PC-3 (cell line): ENCODE results near the gene LMAN2L. TPM values are rescaled to one million over a fixed set of nuclear protein-coding genes. Genes with fewer than 3 reads are reported as not detected.

Experiments
- ATAC-seq: fragments of 200-7000 bp; cut with Tn5 transposase; 2 replicates; pipeline ENCODE4 v1.9.1; 2020; ENCODE audit warnings: mild to moderate bottlenecking, moderate library complexity
- BruUV-seq: library from RNA; stranded (reverse); fragments of 400-500 nt; replicated peaks from 2 replicates; lab custom pipeline; 2021; lab: Mats Ljungman, UMichigan
- CTCF ChIA-PET: fragments of 300-600 bp; sonication (Branson Sonifier 250); formaldehyde crosslinking; loops from one replicate; lab custom pipeline; 2022; ENCODE audit warnings: antibody characterized with exemption; lab: Charles Lee
- POLR2A ChIA-PET: fragments of 300-600 bp; sonication (Branson Sonifier 250); formaldehyde crosslinking; loops from one replicate; lab custom pipeline; 2022; ENCODE audit warnings: antibody characterized with exemption; ENCODE audit not compliant: unreplicated experiment; lab: Charles Lee
- DNase-seq: peaks from one replicate; pipeline ENCODE4 v3.0.0-alpha.2; 2015
- H2AFZ ChIP-seq: fragments of 300-600 bp; sonication (generic); 2 replicates; pipeline ENCODE4 v1.6.0; 2016; ENCODE audit warnings: antibody characterized with exemption, low read length
- H3F3A ChIP-seq: fragments of 300-600 bp; sonication (generic); one replicate; pipeline ENCODE4 v1.6.0; 2017; ENCODE audit warnings: antibody characterized with exemption, low read length, control low read depth, mild to moderate bottlenecking; ENCODE audit not compliant: unreplicated experiment
- H3K27ac ChIP-seq: fragments of 300-600 bp; sonication (generic); 2 replicates; pipeline ENCODE4 v1.5.1; 2016; ENCODE audit warnings: mild to moderate bottlenecking, low read length
- H3K27me3 ChIP-seq: fragments of 300-600 bp; sonication (generic); 2 replicates; pipeline ENCODE4 v1.6.1; 2016; ENCODE audit warnings: low read length, mixed read lengths
- H3K36me3 ChIP-seq: fragments of 300-600 bp; sonication (generic); 2 replicates; pipeline ENCODE4 v1.6.1; 2016; ENCODE audit warnings: low read depth, mixed run types, low read length, mixed read lengths
- H3K4me1 ChIP-seq: fragments of 300-600 bp; sonication (generic); 2 replicates; pipeline ENCODE4 v1.5.1; 2016; ENCODE audit warnings: low read length; ENCODE audit not compliant: insufficient read depth
- H3K4me2 ChIP-seq: fragments of 300-600 bp; sonication (generic); 2 replicates; pipeline ENCODE4 v1.6.0; 2016; ENCODE audit warnings: low read length
- H3K4me3 ChIP-seq: fragments of 300-600 bp; sonication (generic); 2 replicates; pipeline ENCODE4 v1.5.1; 2016; ENCODE audit warnings: mild to moderate bottlenecking, low read length, mixed read lengths
- H3K79me2 ChIP-seq: fragments of 300-600 bp; sonication (generic); 2 replicates; pipeline ENCODE4 v1.6.1; 2017; ENCODE audit warnings: low read length, mixed read lengths
- H3K9ac ChIP-seq: fragments of 300-600 bp; sonication (generic); 2 replicates; pipeline ENCODE4 v1.6.0; 2016; ENCODE audit warnings: mild to moderate bottlenecking, low read length
- H3K9me2 ChIP-seq: fragments of 300-600 bp; sonication (generic); replicated peaks from 2 replicates; pipeline ENCODE4 v1.6.1; 2016; ENCODE audit warnings: mixed run types, low read length, mixed read lengths
- H3K9me3 ChIP-seq: fragments of 300-600 bp; sonication (generic); 2 replicates; pipeline ENCODE4 v1.6.1; 2016; ENCODE audit warnings: low read length, mixed read lengths
- H4K20me1 ChIP-seq: fragments of 300-600 bp; sonication (generic); 2 replicates; pipeline ENCODE4 v1.6.1; 2016; ENCODE audit warnings: low read length, mixed read lengths
- CTCF ChIP-seq: fragments of 300-600 bp; sonication (generic); conservative IDR thresholded peaks from 2 replicates; pipeline ENCODE4 v1.5.1; 2017; ENCODE audit warnings: antibody characterized with exemption, low read depth, mild to moderate bottlenecking, low read length
- EZH2 ChIP-seq: fragments of 300-600 bp; sonication (generic); IDR thresholded peaks from one replicate; pipeline ENCODE4 v1.6.1; 2017; ENCODE audit warnings: antibody characterized with exemption, mild to moderate bottlenecking, low read length; ENCODE audit not compliant: unreplicated experiment
- EZH2phosphoT487 ChIP-seq: fragments of 300-600 bp; sonication (generic); IDR thresholded peaks from 2 replicates; pipeline ENCODE4 v1.6.1; 2018; ENCODE audit warnings: mild to moderate bottlenecking, antibody characterized with exemption, low read length, borderline replicate concordance
- intact Hi-C: fragments of 100-400 bp; cut with micrococcal nuclease; formaldehyde crosslinking; loops from 2 replicates; pipeline ENCODE4 v1.9.0; 2023
- total RNA-seq: library from RNA; depleted of rRNA; stranded (reverse); fragments of >200 nt; gene quantifications from 2 replicates; pipeline ENCODE4 v1.2.3, GENCODE V29; 2014

LMAN2L gene
- total RNA-seq, 1 experiment from 2014 or later: 27.8 TPM

- H3K36me3 ChIP-seq: no peaks in the 10 kb centered on the region
- no peaks in the 10 kb centered on the region for H4K20me1 ChIP-seq
- DNase-seq (no peak), ATAC-seq (no peak)
- H3F3A ChIP-seq: no peaks in the 10 kb centered on the region
- no peaks in the 10 kb centered on the region for H3K9me2 ChIP-seq
- no peaks in the 10 kb centered on the region for H3K9me3 ChIP-seq
- H3K4me2 ChIP-seq: no peak overlapping the region
- peaks cover 16% of the 10 kb centered on the region for H3K79me2 ChIP-seq
- no peak overlapping the region for H3K9ac ChIP-seq
- TF ChIP-seq EZH2phosphoT487 (no peak), EZH2 (no peak), CTCF (no peak)
- no peak overlapping the region for H3K4me3 ChIP-seq
- H3K4me1 ChIP-seq: peaks cover 18% of the 10 kb centered on the region
- H3K27ac ChIP-seq: no peak overlapping the region
- BruUV-seq: no TSS peak
- H3K27me3 ChIP-seq: no peaks in the 10 kb centered on the region
- intact Hi-C loops: no loop called here
- no peak overlapping the region for H2AFZ ChIP-seq
- POLR2A ChIA-PET: no interaction called here
- CTCF ChIA-PET: no interaction called here
Observed at GRCh38 chr2:96757477-96757860, 17.6 kb upstream of the LMAN2L start.

- BruUV-seq: no TSS peak
- H2AFZ ChIP-seq: no peak overlapping the region
Observed at GRCh38 chr2:96756788-96757476, 17.1 kb upstream of the LMAN2L start.

More at GRCh38 chr2:96756788-96757476, 17.1 kb upstream of the LMAN2L start:
- no peak overlapping the region for H3K4me3 ChIP-seq
- no peak; the same call in 1 of the 2 replicates for TF ChIP-seq CTCF
- TF ChIP-seq EZH2phosphoT487: no peak
- TF ChIP-seq EZH2: no peak
- no peak overlapping the region for H3K9ac ChIP-seq
- H3K4me2 ChIP-seq: no peak overlapping the region
- intact Hi-C loops: no loop called here
- ChIA-PET CTCF (no interaction called here), POLR2A (no interaction called here)
- H3K9me3 ChIP-seq: no peaks in the 10 kb centered on the region
- DNase-seq: no peak
- no peaks in the 10 kb centered on the region for H4K20me1 ChIP-seq
- no peak overlapping the region for H3K27ac ChIP-seq
- peaks cover 13% of the 10 kb centered on the region for H3K4me1 ChIP-seq
- H3K79me2 ChIP-seq: peaks cover 10% of the 10 kb centered on the region
- no peaks in the 10 kb centered on the region for H3K27me3 ChIP-seq
- H3F3A ChIP-seq: no peaks in the 10 kb centered on the region
- H3K36me3 ChIP-seq: no peaks in the 10 kb centered on the region
- ATAC-seq: no peak
- H3K9me2 ChIP-seq: no peaks in the 10 kb centered on the region
